ENCODE data around the gene AACS. TPM values are rescaled to one million over a fixed set of nuclear protein-coding genes. Genes with fewer than 3 reads are reported as not detected.

Gene AACS, protein sequence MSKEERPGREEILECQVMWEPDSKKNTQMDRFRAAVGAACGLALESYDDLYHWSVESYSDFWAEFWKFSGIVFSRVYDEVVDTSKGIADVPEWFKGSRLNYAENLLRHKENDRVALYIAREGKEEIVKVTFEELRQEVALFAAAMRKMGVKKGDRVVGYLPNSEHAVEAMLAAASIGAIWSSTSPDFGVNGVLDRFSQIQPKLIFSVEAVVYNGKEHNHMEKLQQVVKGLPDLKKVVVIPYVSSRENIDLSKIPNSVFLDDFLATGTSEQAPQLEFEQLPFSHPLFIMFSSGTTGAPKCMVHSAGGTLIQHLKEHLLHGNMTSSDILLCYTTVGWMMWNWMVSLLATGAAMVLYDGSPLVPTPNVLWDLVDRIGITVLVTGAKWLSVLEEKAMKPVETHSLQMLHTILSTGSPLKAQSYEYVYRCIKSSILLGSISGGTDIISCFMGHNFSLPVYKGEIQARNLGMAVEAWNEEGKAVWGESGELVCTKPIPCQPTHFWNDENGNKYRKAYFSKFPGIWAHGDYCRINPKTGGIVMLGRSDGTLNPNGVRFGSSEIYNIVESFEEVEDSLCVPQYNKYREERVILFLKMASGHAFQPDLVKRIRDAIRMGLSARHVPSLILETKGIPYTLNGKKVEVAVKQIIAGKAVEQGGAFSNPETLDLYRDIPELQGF
- total RNA-seq = 10 to 100 TPM in 1 of 2 donors, 1 to 10 TPM in 1; 8.5 to 13.6 TPM
- 1 to 10 TPM; 3.4 to 6.1 TPM for polyA plus RNA-seq

DNA sequence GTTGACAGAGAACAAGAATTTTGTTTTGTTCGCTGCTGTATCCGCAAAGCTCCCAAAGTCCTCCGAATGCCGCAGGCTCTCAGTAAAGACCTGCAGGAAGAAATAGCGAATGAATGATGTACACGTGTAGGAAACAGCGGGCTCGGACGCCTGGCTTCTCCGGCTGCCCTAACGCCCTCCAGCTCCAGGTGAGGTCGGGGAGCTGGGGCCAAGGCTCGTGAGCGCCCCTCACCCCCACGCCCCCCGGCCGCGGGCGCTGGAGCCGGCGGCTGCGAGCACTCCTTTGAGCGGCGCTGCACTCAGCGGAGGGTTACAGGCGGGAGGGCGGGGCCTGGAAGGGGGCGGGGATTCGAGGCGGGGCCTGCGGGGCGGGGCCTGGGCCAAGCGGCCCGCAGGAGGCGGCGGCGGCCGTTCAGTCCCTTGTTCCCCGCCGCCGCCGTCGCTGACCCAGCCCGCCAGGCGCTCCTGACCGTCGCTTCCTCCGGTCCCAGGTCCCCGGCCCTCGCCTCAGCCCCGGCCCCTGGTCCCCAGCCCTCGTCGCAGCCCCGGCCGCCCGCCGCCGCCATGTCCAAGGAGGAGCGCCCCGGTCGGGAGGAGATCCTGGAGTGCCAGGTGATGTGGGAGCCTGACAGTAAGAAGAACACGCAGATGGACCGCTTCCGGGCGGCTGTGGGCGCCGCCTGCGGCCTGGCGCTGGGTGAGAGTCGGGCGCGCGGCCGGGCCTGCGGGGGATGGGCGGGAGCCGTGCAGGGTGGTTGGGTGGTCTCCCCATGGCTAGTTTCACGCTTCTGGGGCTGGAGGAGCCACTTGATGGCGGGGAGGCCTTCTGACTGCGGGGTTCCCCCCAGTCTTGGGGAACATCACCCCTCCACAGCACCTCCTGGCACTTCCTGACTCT, at the start of gene AACS:
TSS of gene AACS (plus strand) at position 415 of the 898 bp plus-strand sequence. CDS start at position 565, 150 bp downstream.
- peak within 1 kb of the TSS in 1 of 2 donors; percentile 41 for H3K27ac ChIP-seq (ENCODE audit: low read depth in 1 of 2, low read length in 2 of 2)
- H3K36me3 ChIP-seq (ENCODE audit: control insufficient read depth in 4 of 4, insufficient read depth in 3 of 4, low read depth in 1 of 4, low read length in 3 of 4) = no peaks in the 10 kb centered on the region
- H3K27me3 ChIP-seq (ENCODE audit: control insufficient read depth in 4 of 4, insufficient read depth in 4 of 4, low read length in 3 of 4) = no peaks in the 10 kb centered on the region
- H3K9me3 ChIP-seq (ENCODE audit: control insufficient read depth in 4 of 4, low read length in 3 of 4) = no peaks in the 10 kb centered on the region
- TF ChIP-seq HNF4A (conservative IDR thresholded peaks at IDR 0.05) (no peak), FOXA2 (IDR thresholded peaks at IDR 0.05) (no peak), FOXA1 (IDR thresholded peaks at IDR 0.05) (no peak), NR2F2 (IDR thresholded peaks at IDR 0.05) (no peak), RAD21 (IDR thresholded peaks at IDR 0.05) (no peak), EGR1 (IDR thresholded peaks at IDR 0.05; ENCODE audit: low read depth in 2 of 2) (no peak)
- TF ChIP-seq, protein P1, sequence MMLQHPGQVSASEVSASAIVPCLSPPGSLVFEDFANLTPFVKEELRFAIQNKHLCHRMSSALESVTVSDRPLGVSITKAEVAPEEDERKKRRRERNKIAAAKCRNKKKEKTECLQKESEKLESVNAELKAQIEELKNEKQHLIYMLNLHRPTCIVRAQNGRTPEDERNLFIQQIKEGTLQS (IDR thresholded peaks at IDR 0.05) = no peak
- H3K4me1 ChIP-seq (ENCODE audit: control insufficient read depth in 4 of 4, insufficient read depth in 4 of 4, low read length in 3 of 4) = peaks cover 3 to 13% (median 9%) of the 10 kb centered on the region in 4 donors
- WGBS = under 1% methylated on average over 80 of the region's 80 CpGs
- peak within 1 kb of the TSS; percentile 63 to 89 (median 84) for H3K4me3 ChIP-seq (ENCODE audit: low read depth in 1 of 3, low read length in 3 of 3)
- H3K9ac ChIP-seq (ENCODE audit: low read depth in 1 of 2, low read length in 2 of 2) = peak within 1 kb of the TSS in 1 of 2 donors; percentile 43
- peak; percentile 92 for DNase-seq (ENCODE audit: low spot score)

DNA sequence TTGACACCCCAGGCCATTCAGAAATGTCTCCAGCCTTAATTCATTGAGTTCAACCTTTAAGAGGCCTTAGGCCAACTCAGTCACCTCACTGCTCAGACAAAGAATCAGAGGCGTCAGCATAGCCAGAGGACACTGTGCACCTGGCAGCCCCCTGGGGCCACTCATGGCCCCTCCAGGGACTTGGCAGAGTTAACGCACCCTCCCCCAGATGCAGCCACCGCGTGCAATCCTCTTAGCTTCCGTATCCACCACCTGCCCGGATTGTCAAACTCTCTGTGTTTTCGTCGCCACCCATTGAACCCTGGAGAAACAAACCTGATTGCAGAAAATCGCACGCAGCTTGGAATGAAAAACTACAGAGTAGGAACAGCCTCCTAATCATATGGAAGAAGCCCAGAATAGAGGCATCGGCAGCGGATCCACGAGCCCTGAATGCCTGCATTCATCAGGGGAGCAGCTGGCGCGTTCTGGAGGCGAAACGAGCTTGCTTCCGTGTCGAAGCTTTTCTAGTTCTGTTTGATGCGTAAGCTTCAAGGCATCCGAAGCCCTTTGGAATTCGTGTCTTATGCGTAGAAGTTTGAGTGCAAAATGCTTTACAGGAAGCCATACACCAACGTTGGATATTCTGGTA, 49.4 kb upstream of the AACS start:
- no peaks in the 10 kb centered on the region for H3K4me1 ChIP-seq (ENCODE audit: control insufficient read depth in 4 of 4, insufficient read depth in 4 of 4, low read length in 3 of 4)
- H3K9me3 ChIP-seq (ENCODE audit: control insufficient read depth in 4 of 4, low read length in 3 of 4) = no peaks in the 10 kb centered on the region
- H3K9ac ChIP-seq (ENCODE audit: low read depth in 1 of 2, low read length in 2 of 2) = no peak overlapping the region
- TF ChIP-seq JUND (IDR thresholded peaks at IDR 0.05) (no peak), RAD21 (IDR thresholded peaks at IDR 0.05) (no peak), RXRA (IDR thresholded peaks at IDR 0.05) (no peak), NR2F2 (IDR thresholded peaks at IDR 0.05) (no peak), SP1 (IDR thresholded peaks at IDR 0.05) (no peak), FOXA2 (IDR thresholded peaks at IDR 0.05) (no peak), YY1 (IDR thresholded peaks at IDR 0.05) (no peak)
- TF ChIP-seq, protein P2, sequence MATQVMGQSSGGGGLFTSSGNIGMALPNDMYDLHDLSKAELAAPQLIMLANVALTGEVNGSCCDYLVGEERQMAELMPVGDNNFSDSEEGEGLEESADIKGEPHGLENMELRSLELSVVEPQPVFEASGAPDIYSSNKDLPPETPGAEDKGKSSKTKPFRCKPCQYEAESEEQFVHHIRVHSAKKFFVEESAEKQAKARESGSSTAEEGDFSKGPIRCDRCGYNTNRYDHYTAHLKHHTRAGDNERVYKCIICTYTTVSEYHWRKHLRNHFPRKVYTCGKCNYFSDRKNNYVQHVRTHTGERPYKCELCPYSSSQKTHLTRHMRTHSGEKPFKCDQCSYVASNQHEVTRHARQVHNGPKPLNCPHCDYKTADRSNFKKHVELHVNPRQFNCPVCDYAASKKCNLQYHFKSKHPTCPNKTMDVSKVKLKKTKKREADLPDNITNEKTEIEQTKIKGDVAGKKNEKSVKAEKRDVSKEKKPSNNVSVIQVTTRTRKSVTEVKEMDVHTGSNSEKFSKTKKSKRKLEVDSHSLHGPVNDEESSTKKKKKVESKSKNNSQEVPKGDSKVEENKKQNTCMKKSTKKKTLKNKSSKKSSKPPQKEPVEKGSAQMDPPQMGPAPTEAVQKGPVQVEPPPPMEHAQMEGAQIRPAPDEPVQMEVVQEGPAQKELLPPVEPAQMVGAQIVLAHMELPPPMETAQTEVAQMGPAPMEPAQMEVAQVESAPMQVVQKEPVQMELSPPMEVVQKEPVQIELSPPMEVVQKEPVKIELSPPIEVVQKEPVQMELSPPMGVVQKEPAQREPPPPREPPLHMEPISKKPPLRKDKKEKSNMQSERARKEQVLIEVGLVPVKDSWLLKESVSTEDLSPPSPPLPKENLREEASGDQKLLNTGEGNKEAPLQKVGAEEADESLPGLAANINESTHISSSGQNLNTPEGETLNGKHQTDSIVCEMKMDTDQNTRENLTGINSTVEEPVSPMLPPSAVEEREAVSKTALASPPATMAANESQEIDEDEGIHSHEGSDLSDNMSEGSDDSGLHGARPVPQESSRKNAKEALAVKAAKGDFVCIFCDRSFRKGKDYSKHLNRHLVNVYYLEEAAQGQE (IDR thresholded peaks at IDR 0.05) = no peak
- TF ChIP-seq, protein P3, sequence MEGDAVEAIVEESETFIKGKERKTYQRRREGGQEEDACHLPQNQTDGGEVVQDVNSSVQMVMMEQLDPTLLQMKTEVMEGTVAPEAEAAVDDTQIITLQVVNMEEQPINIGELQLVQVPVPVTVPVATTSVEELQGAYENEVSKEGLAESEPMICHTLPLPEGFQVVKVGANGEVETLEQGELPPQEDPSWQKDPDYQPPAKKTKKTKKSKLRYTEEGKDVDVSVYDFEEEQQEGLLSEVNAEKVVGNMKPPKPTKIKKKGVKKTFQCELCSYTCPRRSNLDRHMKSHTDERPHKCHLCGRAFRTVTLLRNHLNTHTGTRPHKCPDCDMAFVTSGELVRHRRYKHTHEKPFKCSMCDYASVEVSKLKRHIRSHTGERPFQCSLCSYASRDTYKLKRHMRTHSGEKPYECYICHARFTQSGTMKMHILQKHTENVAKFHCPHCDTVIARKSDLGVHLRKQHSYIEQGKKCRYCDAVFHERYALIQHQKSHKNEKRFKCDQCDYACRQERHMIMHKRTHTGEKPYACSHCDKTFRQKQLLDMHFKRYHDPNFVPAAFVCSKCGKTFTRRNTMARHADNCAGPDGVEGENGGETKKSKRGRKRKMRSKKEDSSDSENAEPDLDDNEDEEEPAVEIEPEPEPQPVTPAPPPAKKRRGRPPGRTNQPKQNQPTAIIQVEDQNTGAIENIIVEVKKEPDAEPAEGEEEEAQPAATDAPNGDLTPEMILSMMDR (IDR thresholded peaks at IDR 0.05; ENCODE audit: low read depth, low read length, missing input control) = no peak
- TF ChIP-seq, protein P4, sequence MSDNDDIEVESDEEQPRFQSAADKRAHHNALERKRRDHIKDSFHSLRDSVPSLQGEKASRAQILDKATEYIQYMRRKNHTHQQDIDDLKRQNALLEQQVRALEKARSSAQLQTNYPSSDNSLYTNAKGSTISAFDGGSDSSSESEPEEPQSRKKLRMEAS (IDR thresholded peaks at IDR 0.05) = no peak
- H3K36me3 ChIP-seq (ENCODE audit: control insufficient read depth in 4 of 4, insufficient read depth in 3 of 4, low read depth in 1 of 4, low read length in 3 of 4) = peaks cover 2 to 15% (median 8%) of the 10 kb centered on the region in 4 donors
- no peak overlapping the region for H3K4me3 ChIP-seq (ENCODE audit: low read depth in 1 of 3, low read length in 3 of 3)
- no peak for DNase-seq (ENCODE audit: low spot score)
- no peaks in the 10 kb centered on the region for H3K27me3 ChIP-seq (ENCODE audit: control insufficient read depth in 4 of 4, insufficient read depth in 4 of 4, low read length in 3 of 4)
- H3K27ac ChIP-seq (ENCODE audit: low read depth in 1 of 2, low read length in 2 of 2) = no peak overlapping the region
- WGBS = 96% methylated on average over 24 of the region's 24 CpGs
